ENCODE data around the gene PKP2. TPM values are rescaled to one million over a fixed set of nuclear protein-coding genes. Genes with fewer than 3 reads are reported as not detected.
A peak's percentile ranks its signal among the peaks of the same experiment; 100 is the strongest.

The PKP2 gene
- total RNA-seq, 1 donor from 2014 or later: 1.5 TPM

DNA sequence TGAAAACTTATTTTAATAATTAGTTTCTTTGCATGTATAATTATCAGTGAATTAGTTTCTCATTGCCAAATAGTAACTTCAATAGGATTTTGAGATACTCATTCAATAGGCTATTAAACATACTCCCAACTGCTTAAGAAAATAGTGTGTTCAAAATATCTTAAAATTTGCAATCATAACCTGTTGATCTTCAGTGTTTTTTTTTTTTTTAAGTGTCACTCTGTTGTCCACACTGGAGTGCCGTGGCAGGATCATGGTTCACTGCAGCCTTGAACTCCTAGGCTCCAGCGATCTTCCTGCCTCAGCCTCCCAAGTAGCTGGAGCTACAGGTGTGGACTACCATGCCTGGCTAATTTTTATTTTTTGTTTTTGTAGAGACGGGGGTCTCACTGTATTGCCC, 139.4 kb downstream of the PKP2 start:
- no peak for DNase-seq (ENCODE audit: extremely low read depth, low read depth, low spot score)

DNA sequence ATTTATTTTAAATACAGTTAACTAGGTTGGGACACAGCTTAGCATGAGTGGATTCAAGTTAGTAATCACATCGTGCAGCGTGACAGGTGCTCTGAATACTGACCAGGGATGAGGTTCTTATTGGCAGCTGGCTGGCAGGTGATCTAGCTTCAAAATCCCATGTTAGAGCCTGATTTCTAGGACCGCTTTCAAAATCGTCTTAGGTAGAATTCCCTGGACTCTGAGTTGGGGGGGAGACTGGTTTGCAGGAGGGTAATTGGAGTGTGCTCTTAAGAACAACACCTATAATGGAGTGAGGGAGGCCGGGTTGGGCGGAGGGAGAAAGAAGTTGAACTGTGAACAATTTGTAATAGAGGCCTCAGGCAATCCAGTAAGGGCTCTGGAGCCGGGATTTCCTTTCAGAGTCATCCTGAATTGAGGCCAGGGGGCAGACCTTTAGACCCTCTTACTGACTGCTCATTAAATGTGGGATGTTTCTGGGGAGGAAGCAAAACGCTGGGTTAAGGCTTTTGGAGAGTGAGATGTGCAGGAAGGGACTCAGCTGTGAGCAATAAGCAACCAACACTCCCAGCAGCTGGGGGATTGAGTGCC, 140.0 kb downstream of the PKP2 start:
- DNase-seq (ENCODE audit: extremely low read depth, low read depth, low spot score): no peak

DNA sequence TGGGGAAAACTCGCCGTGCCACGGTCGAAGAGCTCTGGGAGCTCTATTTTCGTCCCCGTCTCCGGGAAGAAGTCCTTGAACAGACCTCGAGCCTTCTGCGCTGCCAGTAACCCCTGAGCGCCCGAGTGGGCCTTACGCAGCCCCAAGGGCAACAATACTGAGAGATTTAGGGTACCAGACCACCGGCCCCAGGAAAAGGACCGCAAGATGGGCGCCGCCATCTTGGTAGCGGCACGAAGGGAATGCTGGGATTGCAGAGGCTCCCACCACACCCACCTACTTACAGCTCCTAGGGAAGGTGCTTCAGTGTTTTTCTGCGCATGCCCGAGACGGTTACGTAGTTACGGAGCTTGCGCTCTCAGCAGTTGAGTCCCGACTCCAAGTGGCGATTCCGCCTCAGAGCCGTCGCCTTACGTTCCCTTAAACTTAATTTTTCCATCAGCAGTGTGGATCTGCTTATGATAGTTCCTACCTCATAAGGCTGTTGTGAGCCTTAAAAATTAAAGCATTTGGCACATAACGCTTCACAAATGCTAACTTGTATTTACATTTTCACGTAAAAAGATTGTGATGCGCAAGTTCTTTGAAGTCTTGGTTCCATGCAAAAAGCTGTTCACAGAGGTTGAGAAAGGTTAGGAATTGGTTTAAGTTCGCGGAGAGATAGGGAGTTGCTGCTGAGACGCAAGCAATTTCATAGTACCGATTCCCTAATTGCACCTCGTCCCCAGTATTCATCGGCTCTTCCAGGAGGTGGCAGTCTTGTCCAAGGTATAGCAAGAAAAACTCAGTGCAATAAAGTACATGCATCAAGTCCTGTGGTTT, 140.7 kb downstream of the PKP2 start, which contains the start of gene YARS2:
Gene YARS2, minus strand, starts transcription at position 244 of the 822 bp plus-strand sequence. Its CDS starts 23 bp downstream, at position 221.
- DNase-seq (ENCODE audit: extremely low read depth, low read depth, low spot score): peak; percentile 95

DNA sequence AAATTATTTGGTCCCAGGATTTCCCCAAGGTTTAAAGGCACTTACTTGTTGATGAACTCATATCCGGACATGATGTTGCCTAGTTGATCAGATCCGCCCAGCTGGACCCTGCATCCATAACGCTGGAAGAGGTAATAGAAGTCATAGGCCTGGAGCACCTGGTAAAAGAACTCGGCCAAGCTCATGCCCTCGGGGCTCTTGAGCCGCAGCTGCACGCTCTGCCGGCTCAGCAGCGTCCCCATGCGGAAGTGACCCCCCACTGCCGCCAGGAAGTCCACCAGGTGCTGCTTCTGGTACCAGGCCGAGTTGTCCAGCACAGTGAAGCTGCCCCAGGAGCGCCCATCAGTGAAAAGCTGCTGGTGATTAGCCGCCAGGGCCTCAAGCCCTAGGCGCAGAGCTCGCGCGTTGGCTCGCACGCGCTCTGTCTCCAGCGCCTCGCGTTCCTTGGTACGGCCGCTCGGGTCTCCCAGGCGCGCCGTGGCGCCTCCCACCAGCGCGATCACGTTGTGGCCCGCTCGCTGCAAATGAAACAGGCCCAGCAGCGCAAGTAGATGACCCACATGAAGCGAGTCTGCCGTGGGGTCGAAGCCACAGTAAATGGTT, 141.4 kb downstream of the PKP2 start:
- DNase-seq (ENCODE audit: extremely low read depth, low read depth, low spot score): peak; percentile 56

DNA sequence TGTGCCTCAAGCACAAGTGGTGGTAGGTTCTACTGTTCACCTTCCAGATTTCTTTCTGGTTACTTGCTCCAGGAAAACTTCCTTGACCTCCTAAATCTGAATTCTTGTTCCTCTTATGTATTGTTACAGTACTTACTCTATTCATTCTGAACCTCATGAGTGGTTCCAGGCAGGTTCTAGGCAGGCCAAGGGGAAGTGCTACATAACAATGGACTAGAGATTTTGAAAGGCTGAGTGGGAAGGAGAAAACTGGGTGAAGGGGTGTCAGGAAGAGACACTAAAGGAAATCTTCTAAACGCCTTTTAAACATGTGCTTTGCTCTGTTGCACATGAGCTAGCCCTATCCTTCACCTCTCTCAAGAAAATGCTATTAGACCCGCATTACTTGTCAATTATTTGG, 142.5 kb downstream of the PKP2 start:
- DNase-seq (ENCODE audit: extremely low read depth, low read depth, low spot score): peak; percentile 7

DNA sequence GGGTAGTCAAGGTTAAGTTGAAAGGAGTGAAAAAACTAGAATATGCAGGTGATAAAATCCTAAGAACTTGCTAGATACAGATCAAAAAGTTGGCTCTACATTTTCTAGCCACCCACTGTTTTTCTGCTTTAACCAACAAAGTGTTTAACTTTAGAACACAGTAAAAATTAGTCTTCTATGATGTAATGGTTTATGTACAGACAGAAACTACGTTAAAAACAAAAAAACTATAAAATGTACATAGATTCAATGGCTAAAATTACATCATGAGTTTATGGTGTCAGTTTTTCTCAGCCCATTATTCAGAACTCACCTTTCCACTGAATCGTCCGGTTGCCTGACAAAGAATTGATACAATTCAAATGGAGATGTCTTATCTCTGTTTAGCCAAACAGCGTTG, 143.0 kb downstream of the PKP2 start:
- no peak for DNase-seq (ENCODE audit: extremely low read depth, low read depth, low spot score)

DNA sequence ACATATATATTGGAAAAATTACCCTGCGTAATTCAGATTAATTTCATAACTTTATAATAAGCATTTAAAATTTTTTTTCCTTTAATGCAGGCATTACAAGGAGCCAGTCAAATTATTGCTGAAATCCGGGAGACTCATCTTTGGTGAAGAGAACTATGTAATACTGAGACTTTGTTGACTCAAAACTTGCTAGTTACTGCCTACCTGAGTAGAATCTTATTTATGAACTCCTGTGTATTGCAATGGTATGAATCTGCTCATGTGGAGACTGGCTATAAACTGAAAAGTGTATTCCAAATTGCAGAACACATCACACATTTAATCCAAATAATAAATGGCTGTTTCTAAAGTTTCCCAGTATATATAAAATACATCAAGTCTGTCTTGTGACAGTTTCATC, 153.3 kb downstream of the PKP2 start:
- no peak for DNase-seq (ENCODE audit: extremely low read depth, low read depth, low spot score)

DNA sequence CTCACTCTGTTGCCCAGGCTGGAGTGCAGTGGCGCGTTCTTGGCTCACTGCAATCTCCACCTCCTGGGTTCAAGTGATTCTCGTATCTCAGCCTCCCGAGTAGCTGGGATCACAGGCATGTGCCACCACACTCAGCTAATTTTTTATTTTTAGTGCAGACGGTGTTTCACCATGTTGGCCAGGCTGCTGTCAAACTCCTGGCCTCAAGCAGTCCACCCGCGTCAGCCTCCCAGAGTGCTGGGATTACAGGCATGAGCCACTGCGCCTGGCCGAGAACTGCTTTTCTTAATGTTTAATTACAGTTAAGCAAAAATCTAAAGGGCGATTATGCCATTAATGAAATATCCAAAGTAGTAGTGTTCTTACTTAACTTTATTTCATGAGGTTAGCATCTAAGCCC, 154.4 kb downstream of the PKP2 start:
- DNase-seq (ENCODE audit: extremely low read depth, low read depth, low spot score): no peak

Other genes starting within 250 kb of the PKP2 start
- gene DNM1L, start 217.5 kb downstream of the PKP2 start, total RNA-seq: 57.8 and 58.7 TPM in 2 replicates
- gene YARS2, start 140.9 kb downstream of the PKP2 start, total RNA-seq: 28.8 and 30.1 TPM in 2 replicates

Data from glomerular endothelial cell (primary cell).